Astrocyte of the spinal cord (primary cell): ENCODE measurements around the gene TPST1.
"Not testable (repeated sequence)": the region's sequence is repeated elsewhere in the genome, so short reads cannot be mapped to it uniquely, and the experiment has no call there.

Experiments used
- DNase-seq: peaks from one replicate; pipeline ENCODE4 v3.0.0; 2011; ENCODE audit warnings: low read depth, low spot score
- H3K4me3 ChIP-seq: 2 replicates; pipeline ENCODE4 v1.5.1; 2011; ENCODE audit warnings: low read depth, mild to moderate bottlenecking, low read length, moderate library complexity
- in situ Hi-C: cut with HindIII; loops from 2 replicates; pipeline ENCODE4 v1.10.0; 2017; ENCODE audit warnings: low sequenced_read_pairs
- TF ChIP-seq, protein P1 (sequence below): IDR thresholded peaks from 2 replicates; pipeline ENCODE4 v1.5.1; 2012; ENCODE audit warnings: low read depth, mild to moderate bottlenecking, low read length, inconsistent platforms

Gene TPST1

GRCh38 chr7:66319407-66319979 is 114.4 kb downstream of the TPST1 start:
- in situ Hi-C loops: no loop called here
- no peak for DNase-seq
- H3K4me3 ChIP-seq: no peak overlapping the region
- TF ChIP-seq, protein P1, sequence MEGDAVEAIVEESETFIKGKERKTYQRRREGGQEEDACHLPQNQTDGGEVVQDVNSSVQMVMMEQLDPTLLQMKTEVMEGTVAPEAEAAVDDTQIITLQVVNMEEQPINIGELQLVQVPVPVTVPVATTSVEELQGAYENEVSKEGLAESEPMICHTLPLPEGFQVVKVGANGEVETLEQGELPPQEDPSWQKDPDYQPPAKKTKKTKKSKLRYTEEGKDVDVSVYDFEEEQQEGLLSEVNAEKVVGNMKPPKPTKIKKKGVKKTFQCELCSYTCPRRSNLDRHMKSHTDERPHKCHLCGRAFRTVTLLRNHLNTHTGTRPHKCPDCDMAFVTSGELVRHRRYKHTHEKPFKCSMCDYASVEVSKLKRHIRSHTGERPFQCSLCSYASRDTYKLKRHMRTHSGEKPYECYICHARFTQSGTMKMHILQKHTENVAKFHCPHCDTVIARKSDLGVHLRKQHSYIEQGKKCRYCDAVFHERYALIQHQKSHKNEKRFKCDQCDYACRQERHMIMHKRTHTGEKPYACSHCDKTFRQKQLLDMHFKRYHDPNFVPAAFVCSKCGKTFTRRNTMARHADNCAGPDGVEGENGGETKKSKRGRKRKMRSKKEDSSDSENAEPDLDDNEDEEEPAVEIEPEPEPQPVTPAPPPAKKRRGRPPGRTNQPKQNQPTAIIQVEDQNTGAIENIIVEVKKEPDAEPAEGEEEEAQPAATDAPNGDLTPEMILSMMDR: no peak

DNA sequence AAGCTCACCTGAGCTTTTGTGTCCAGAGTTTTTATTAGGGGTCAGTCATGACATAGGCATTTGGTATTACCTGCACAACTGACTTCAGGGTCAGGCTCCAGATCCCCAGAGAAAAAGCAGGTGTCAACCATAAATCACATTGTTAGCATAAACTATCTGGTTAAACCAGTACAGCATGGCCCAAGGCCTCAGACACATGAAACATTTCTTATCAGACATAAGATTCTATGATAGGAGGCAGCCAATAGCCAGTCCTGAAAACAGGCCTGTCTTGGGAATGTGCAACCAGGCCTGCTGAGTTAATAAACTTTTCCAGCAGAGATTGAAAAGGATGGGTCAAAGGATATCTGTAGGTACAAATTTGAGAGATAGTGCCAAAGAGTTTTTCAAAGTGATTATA is 116.1 kb downstream of the TPST1 start:
- in situ Hi-C loops: no loop called here
- no peak for DNase-seq
- no peak overlapping the region for H3K4me3 ChIP-seq
- TF ChIP-seq, protein P1: no peak

DNA sequence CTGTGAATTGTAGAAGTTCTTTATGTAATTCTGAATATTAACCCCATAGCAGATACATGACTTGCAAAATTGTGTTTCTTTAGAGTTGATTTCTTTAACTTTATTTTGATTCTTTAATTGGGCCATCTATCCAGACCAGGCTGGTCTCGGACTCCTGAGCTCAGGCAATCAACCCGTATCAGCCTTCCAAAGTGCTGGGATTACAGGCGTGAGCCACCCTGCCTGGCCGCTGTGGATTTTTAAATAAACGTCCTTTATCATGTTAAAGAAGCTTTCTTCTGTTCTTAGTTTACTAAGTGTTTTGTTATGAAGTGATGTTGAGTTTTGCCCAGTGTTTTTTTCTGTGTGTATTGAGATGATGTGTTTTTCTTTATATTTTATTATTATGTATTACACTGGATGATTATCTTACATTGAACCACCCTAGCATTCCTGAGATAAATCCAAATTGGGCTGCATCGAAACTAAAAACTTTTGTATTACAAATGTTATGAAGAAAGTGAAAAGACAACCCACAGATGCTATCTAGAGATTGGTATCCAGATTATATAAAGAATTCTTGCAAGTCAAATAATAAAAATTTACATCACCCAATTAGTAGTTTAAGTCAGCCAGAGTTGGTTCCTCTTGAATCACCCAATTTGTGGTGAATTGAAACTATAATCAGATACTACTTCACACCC is 118.1 kb downstream of the TPST1 start:
- in situ Hi-C loops: no loop called here
- no peak for DNase-seq
- TF ChIP-seq, protein P1: no peak
- H3K4me3 ChIP-seq: no peak overlapping the region

DNA sequence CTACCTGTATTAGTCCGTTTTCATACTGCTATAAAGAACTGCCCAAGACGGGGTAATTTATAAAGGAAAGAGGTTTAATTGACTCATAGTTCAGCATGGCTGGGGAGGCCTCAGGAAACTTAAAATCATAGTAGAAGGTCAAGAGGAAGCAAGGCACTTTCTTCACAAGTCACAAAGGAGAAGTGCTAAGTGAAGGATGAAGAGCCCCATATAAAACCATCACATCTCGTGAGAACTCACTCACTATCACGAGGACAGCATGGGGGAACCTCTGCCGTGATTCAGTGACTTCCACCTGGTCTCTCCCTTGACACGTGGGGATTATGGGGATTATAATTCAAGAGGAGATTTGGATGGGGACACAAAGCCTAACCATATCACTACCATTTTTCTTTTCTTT is 119.9 kb downstream of the TPST1 start:
- in situ Hi-C loops, DNase-seq, H3K4me3 ChIP-seq: not testable (repeated sequence)

- DNase-seq: peak; percentile 71
- no peak overlapping the region for H3K4me3 ChIP-seq
- in situ Hi-C loops: no loop called here
- TF ChIP-seq, protein P1: no peak
These were observed 121.5 kb downstream of the TPST1 start for GRCh38 chr7:66326501-66327215.

GRCh38 chr7:66330961-66331360 is 125.8 kb downstream of the TPST1 start:
- DNase-seq: no peak
- in situ Hi-C loops: no loop called here
- TF ChIP-seq, protein P1: no peak
- H3K4me3 ChIP-seq: no peak overlapping the region

- TF ChIP-seq, protein P1: no peak
- in situ Hi-C loops: no loop called here
These were observed 126.7 kb downstream of the TPST1 start for GRCh38 chr7:66331883-66332282.

More at GRCh38 chr7:66331883-66332282, 126.7 kb downstream of the TPST1 start:
- H3K4me3 ChIP-seq: no peak overlapping the region
- DNase-seq: no peak
